Measurements from ENCODE around the gene SH2D3C. TPM values are rescaled to one million over a fixed set of nuclear protein-coding genes. Genes with fewer than 3 reads are reported as not detected.

SH2D3C gene
- total and polyA plus RNA-seq, 10 of the 15 experiments (the other 5 are each of a cell fraction or from before 2014, with no cell fraction given), result 1.2 to 23.5 (median 16.2) TPM

DNA sequence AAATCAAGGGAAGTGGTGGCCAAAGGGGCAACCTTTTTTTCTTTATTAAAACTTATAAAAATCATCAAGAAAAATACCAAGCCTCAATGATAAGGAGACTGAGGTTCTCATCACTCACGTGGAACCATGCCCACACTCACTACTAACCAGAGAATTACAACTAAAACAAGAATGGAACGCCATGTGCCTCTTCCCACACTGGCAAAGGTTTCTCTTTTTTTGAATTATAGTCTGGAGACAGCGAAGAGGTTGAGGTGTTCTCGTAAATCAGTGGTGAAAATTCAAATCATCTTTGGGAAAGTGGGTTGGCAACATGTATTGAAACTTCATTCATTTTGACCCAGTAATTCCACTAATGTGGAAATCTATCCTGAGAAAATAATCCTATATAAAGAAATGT, 43.6 kb upstream of the SH2D3C start:
- Histone ChIP-seq H3K27ac (ENCODE audit: control insufficient read depth, insufficient read depth) (no peak overlapping the region), H4K20me1 (ENCODE audit: control insufficient read depth, insufficient read depth) (no peaks in the 10 kb centered on the region), H3K4me1 (ENCODE audit: control insufficient read depth, insufficient read depth, low read length) (no peaks in the 10 kb centered on the region), H3K4me2 (ENCODE audit: control insufficient read depth, insufficient read depth) (no peak overlapping the region), H3K9ac (ENCODE audit: control insufficient read depth, insufficient read depth, low read length) (no peak overlapping the region), H3K9me3 (replicated peaks; ENCODE audit: control insufficient read depth, insufficient read depth, low read length) (no peaks in the 10 kb centered on the region), H3K27me3 (replicated peaks in 1 of 2; ENCODE audit: control insufficient read depth in 2 of 2, insufficient read depth in 2 of 2, low read length in 1 of 2) (no peaks in the 10 kb centered on the region), H3K4me3 (no peak overlapping the region), H2AFZ (ENCODE audit: control insufficient read depth, low read depth, low read length) (no peak overlapping the region), H3K36me3 (ENCODE audit: control insufficient read depth in 2 of 2, insufficient read depth in 2 of 2, low read length in 1 of 2) (peaks cover 0 to 2% of the 10 kb centered on the region in 2 experiments; a peak in 2 of 4 replicates), H3K79me2 (ENCODE audit: control insufficient read depth, insufficient read depth, low read length) (no peaks in the 10 kb centered on the region)
- no TSS peak for BruUV-seq (replicated peaks)
- ChIA-PET POLR2A (no interaction called here), RAD21 (ENCODE audit: unreplicated experiment) (no interaction called here), CTCF (no interaction called here), SMC1A (ENCODE audit: uncharacterized antibody, unreplicated experiment) (no interaction called here)
- intact Hi-C loops (cut with micrococcal nuclease; ENCODE audit: unreplicated experiment) (no loop called here), in situ Hi-C loops (cut with MboI) (no loop called here)
- no peak for DNase-seq (ENCODE audit: low read depth, low spot score)
- ATAC-seq, result no peak
- WGBS (ENCODE audit: insufficient coverage, insufficient replicate concordance, low lambda C conversion rate, missing lambda C conversion rate), result 83% methylated on average over 4 of the region's 4 CpGs
- TF ChIP-seq BHLHE40 (IDR thresholded peaks at IDR 0.05; ENCODE audit: borderline replicate concordance in 1 of 2, low read depth in 2 of 2, low read length in 1 of 2), result no peak
- TF ChIP-seq, protein P1, sequence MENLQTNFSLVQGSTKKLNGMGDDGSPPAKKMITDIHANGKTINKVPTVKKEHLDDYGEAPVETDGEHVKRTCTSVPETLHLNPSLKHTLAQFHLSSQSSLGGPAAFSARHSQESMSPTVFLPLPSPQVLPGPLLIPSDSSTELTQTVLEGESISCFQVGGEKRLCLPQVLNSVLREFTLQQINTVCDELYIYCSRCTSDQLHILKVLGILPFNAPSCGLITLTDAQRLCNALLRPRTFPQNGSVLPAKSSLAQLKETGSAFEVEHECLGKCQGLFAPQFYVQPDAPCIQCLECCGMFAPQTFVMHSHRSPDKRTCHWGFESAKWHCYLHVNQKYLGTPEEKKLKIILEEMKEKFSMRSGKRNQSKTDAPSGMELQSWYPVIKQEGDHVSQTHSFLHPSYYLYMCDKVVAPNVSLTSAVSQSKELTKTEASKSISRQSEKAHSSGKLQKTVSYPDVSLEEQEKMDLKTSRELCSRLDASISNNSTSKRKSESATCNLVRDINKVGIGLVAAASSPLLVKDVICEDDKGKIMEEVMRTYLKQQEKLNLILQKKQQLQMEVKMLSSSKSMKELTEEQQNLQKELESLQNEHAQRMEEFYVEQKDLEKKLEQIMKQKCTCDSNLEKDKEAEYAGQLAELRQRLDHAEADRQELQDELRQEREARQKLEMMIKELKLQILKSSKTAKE (IDR thresholded peaks at IDR 0.05; ENCODE audit: low read depth, poor library complexity, severe bottlenecking), result no peak
- no peak for TF ChIP-seq RBBP5 (conservative IDR thresholded peaks at IDR 0.05)
- TF ChIP-seq SMC3 (IDR thresholded peaks at IDR 0.05; ENCODE audit: borderline replicate concordance, low read length), result no peak
- TF ChIP-seq SIN3A (IDR thresholded peaks at IDR 0.05; ENCODE audit: low read depth, low read length), result no peak
- TF ChIP-seq POLR2AphosphoS2 (IDR thresholded peaks at IDR 0.05; ENCODE audit: low read depth, low read length), result no peak
- no peak for TF ChIP-seq HDAC6 (IDR thresholded peaks at IDR 0.05; ENCODE audit: unreplicated experiment)
- TF ChIP-seq, protein P2, sequence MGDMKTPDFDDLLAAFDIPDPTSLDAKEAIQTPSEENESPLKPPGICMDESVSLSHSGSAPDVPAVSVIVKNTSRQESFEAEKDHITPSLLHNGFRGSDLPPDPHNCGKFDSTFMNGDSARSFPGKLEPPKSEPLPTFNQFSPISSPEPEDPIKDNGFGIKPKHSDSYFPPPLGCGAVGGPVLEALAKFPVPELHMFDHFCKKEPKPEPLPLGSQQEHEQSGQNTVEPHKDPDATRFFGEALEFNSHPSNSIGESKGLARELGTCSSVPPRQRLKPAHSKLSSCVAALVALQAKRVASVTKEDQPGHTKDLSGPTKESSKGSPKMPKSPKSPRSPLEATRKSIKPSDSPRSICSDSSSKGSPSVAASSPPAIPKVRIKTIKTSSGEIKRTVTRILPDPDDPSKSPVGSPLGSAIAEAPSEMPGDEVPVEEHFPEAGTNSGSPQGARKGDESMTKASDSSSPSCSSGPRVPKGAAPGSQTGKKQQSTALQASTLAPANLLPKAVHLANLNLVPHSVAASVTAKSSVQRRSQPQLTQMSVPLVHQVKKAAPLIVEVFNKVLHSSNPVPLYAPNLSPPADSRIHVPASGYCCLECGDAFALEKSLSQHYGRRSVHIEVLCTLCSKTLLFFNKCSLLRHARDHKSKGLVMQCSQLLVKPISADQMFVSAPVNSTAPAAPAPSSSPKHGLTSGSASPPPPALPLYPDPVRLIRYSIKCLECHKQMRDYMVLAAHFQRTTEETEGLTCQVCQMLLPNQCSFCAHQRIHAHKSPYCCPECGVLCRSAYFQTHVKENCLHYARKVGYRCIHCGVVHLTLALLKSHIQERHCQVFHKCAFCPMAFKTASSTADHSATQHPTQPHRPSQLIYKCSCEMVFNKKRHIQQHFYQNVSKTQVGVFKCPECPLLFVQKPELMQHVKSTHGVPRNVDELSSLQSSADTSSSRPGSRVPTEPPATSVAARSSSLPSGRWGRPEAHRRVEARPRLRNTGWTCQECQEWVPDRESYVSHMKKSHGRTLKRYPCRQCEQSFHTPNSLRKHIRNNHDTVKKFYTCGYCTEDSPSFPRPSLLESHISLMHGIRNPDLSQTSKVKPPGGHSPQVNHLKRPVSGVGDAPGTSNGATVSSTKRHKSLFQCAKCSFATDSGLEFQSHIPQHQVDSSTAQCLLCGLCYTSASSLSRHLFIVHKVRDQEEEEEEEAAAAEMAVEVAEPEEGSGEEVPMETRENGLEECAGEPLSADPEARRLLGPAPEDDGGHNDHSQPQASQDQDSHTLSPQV (IDR thresholded peaks at IDR 0.05), result no peak
- TF ChIP-seq, protein P3, sequence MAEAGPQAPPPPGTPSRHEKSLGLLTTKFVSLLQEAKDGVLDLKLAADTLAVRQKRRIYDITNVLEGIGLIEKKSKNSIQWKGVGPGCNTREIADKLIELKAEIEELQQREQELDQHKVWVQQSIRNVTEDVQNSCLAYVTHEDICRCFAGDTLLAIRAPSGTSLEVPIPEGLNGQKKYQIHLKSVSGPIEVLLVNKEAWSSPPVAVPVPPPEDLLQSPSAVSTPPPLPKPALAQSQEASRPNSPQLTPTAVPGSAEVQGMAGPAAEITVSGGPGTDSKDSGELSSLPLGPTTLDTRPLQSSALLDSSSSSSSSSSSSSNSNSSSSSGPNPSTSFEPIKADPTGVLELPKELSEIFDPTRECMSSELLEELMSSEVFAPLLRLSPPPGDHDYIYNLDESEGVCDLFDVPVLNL (IDR thresholded peaks at IDR 0.05; ENCODE audit: low read depth, low read length), result no peak
- no peak for TF ChIP-seq RCOR1 (conservative IDR thresholded peaks at IDR 0.05; ENCODE audit: low read depth, low read length)
- FAIRE-seq, result no peak

Data from GM12878 (cell line).